IMR-90 (cell line): ENCODE results near the gene SLC24A3. TPM values are rescaled to one million over a fixed set of nuclear protein-coding genes. Genes with fewer than 3 reads are reported as not detected.

ENCODE experiments used
- ATAC-seq: fragments of 200-7000 bp; cut with Tn5 transposase; 2 replicates; pipeline ENCODE4 v1.9.1; 2020; ENCODE audit warnings: low read depth, mild to moderate bottlenecking, moderate library complexity
- BruUV-seq: library from RNA; stranded (reverse); fragments of 400-500 nt; replicated peaks from 2 replicates; lab custom pipeline; 2021; lab: Mats Ljungman, UMichigan
- CTCF ChIA-PET: fragments of 300-600 bp; formaldehyde crosslinking; extraction: SDS; loops from one replicate; lab custom pipeline; 2021; ENCODE audit warnings: antibody characterized with exemption; lab: Yijun Ruan, JAX
- POLR2A ChIA-PET: fragments of 300-600 bp; sonication (Branson Sonifier 250); formaldehyde crosslinking; loops from one replicate; lab custom pipeline; 2022; ENCODE audit warnings: antibody characterized with exemption; ENCODE audit not compliant: unreplicated experiment; lab: Charles Lee
- DNase-seq: peaks from one replicate; pipeline ENCODE4 v3.0.0; 2013
- H2AFZ ChIP-seq: replicated peaks from 2 replicates; pipeline ENCODE3; 2013; ENCODE audit warnings: low read length, mild to moderate bottlenecking; ENCODE audit not compliant: poor library complexity
- H2AK5ac ChIP-seq: 2 replicates; pipeline ENCODE4 v1.6.1; 2013; ENCODE audit warnings: low read depth, low read length, inconsistent platforms
- H2AK9ac ChIP-seq: replicated peaks from 2 replicates; pipeline ENCODE3; 2013; ENCODE audit warnings: mild to moderate bottlenecking, low read depth, low read length, moderate library complexity; ENCODE audit not compliant: poor library complexity
- H2BK120ac ChIP-seq: 2 replicates; pipeline ENCODE4 v1.6.1; 2013; ENCODE audit warnings: low read depth, low read length, inconsistent platforms
- H2BK15ac ChIP-seq: 3 replicates; pipeline ENCODE4 v1.6.1; 2013; ENCODE audit warnings: low read depth, low read length, inconsistent platforms
- H2BK20ac ChIP-seq: 2 replicates; pipeline ENCODE4 v1.6.1; 2013; ENCODE audit warnings: low read depth, mild to moderate bottlenecking, inconsistent platforms, low read length, moderate library complexity
- H2BK5ac ChIP-seq: 2 replicates; pipeline ENCODE4 v1.6.1; 2013; ENCODE audit warnings: mild to moderate bottlenecking, low read depth, low read length, inconsistent platforms; ENCODE audit not compliant: poor library complexity, severe bottlenecking
- H3K14ac ChIP-seq: replicated peaks from 2 replicates; pipeline ENCODE4 v1.6.1; 2013; ENCODE audit warnings: low read depth, low read length, inconsistent platforms
- H3K18ac ChIP-seq: 2 replicates; pipeline ENCODE4 v1.6.1; 2013; ENCODE audit warnings: low read depth, low read length, control low read depth
- H3K23ac ChIP-seq: 2 replicates; pipeline ENCODE4 v1.6.1; 2013; ENCODE audit warnings: low read depth, low read length, inconsistent platforms
- H3K27ac ChIP-seq: 2 replicates; pipeline ENCODE4 v1.5.1; 2013; ENCODE audit warnings: mild to moderate bottlenecking, control low read depth, low read length; ENCODE audit not compliant: insufficient read depth
- H3K27me3 ChIP-seq: 2 replicates; pipeline ENCODE4 v1.6.1; 2013; ENCODE audit warnings: low read length; ENCODE audit not compliant: control insufficient read depth, insufficient read depth
- H3K36me3 ChIP-seq: 2 replicates; pipeline ENCODE4 v1.6.1; 2013; ENCODE audit warnings: low read length, mixed read lengths; ENCODE audit not compliant: control insufficient read depth, insufficient read depth
- H3K4ac ChIP-seq: 2 replicates; pipeline ENCODE4 v1.6.1; 2013; ENCODE audit warnings: low read depth, low read length, inconsistent platforms
- H3K4me1 ChIP-seq: 2 replicates; pipeline ENCODE4 v1.6.1; 2013; ENCODE audit warnings: low read length, mixed read lengths; ENCODE audit not compliant: control insufficient read depth, insufficient read depth
- H3K4me2 ChIP-seq: 2 replicates; pipeline ENCODE4 v1.6.1; 2013; ENCODE audit warnings: low read depth, mild to moderate bottlenecking, control low read depth, low read length, moderate library complexity
- H3K4me3 ChIP-seq: 2 replicates; pipeline ENCODE4 v1.5.1; 2013; ENCODE audit warnings: low read depth, mild to moderate bottlenecking, control low read depth, low read length, moderate library complexity; ENCODE audit not compliant: insufficient read depth
- H3K56ac ChIP-seq: 2 replicates; pipeline ENCODE4 v1.6.1; 2013; ENCODE audit warnings: low read length, inconsistent platforms; ENCODE audit not compliant: insufficient read depth; ENCODE audit errors: extremely low read depth
- H3K79me1 ChIP-seq, 2 experiments: 2 replicates each; pipeline ENCODE4 v1.6.1; 2013; ENCODE audit warnings: low read length in 2 of 2, inconsistent platforms in 1 of 2, low read depth in 1 of 2
- H3K9ac ChIP-seq: 2 replicates; pipeline ENCODE4 v1.6.1; 2013; ENCODE audit warnings: low read depth, low read length, control low read depth
- H3K9me1 ChIP-seq: 2 replicates; pipeline ENCODE4 v1.6.1; 2013; ENCODE audit warnings: low read length, inconsistent platforms; ENCODE audit not compliant: insufficient read depth
- H3K9me3 ChIP-seq: 2 replicates; pipeline ENCODE4 v1.6.1; 2013; ENCODE audit warnings: low read length; ENCODE audit not compliant: control insufficient read depth, insufficient read depth
- H4K20me1 ChIP-seq: 2 replicates; pipeline ENCODE4 v1.6.1; 2013; ENCODE audit warnings: low read length, inconsistent platforms; ENCODE audit not compliant: insufficient read depth
- H4K5ac ChIP-seq: 2 replicates; pipeline ENCODE4 v1.6.1; 2013; ENCODE audit warnings: mild to moderate bottlenecking, low read depth, low read length, control low read depth
- H4K8ac ChIP-seq, 2 experiments: 2 replicates each; pipeline ENCODE4 v1.6.1; 2013; ENCODE audit warnings: low read depth in 2 of 2, low read length in 2 of 2, control low read depth in 1 of 2, inconsistent platforms in 1 of 2
- H4K91ac ChIP-seq: 2 replicates; pipeline ENCODE4 v1.6.1; 2013; ENCODE audit warnings: low read depth, low read length, inconsistent platforms; ENCODE audit not compliant: insufficient read depth
- BHLHE40 ChIP-seq: fragments of 150-350 bp; IDR thresholded peaks from 2 replicates; pipeline ENCODE4 v1.6.1; 2016; ENCODE audit warnings: mild to moderate bottlenecking, low read depth, low read length
- CEBPB ChIP-seq: IDR thresholded peaks from 2 replicates; pipeline ENCODE4 v1.6.1; 2012; ENCODE audit warnings: low read depth, low read length, improper control_type of control experiment
- FOS ChIP-seq: fragments of 150-350 bp; IDR thresholded peaks from 2 replicates; pipeline ENCODE4 v1.6.1; 2016; ENCODE audit warnings: low read depth, low read length
- MAFK ChIP-seq: IDR thresholded peaks from 2 replicates; pipeline ENCODE4 v1.6.1; 2012; ENCODE audit warnings: low read depth, low read length, improper control_type of control experiment
- MAZ ChIP-seq: IDR thresholded peaks from 2 replicates; pipeline ENCODE4 v1.6.1; 2012; ENCODE audit warnings: low read depth, mild to moderate bottlenecking, low read length, improper control_type of control experiment, moderate library complexity, borderline replicate concordance
- RAD21 ChIP-seq: IDR thresholded peaks from 2 replicates; pipeline ENCODE4 v1.6.1; 2012; ENCODE audit warnings: low read length, improper control_type of control experiment
- RCOR1 ChIP-seq: IDR thresholded peaks from 2 replicates; pipeline ENCODE4 v1.6.1; 2012; ENCODE audit warnings: mild to moderate bottlenecking, low read length, improper control_type of control experiment; ENCODE audit not compliant: insufficient replicate concordance
- RFX5 ChIP-seq: IDR thresholded peaks from 2 replicates; pipeline ENCODE4 v1.8.0; 2012; ENCODE audit warnings: low read depth, mild to moderate bottlenecking, low read length, moderate library complexity
- USF2 ChIP-seq: fragments of 150-350 bp; IDR thresholded peaks from 2 replicates; pipeline ENCODE4 v1.6.1; 2017; ENCODE audit warnings: mild to moderate bottlenecking, antibody characterized with exemption, low read length, low read depth
- WGBS, 2 experiments: methylation state at CpG; one replicate each; pipeline versions ENCODE4 v1.1.5 to v1.1.7; 2013; ENCODE audit warnings: missing lambda C conversion rate in 2 of 2; ENCODE audit not compliant: insufficient read length in 1 of 2; ENCODE audit errors: extremely low coverage in 2 of 2; 5-methylcytosine and 5-hydroxymethylcytosine counted together
- dilution Hi-C: fragments of 300-500 bp; cut with HindIII; formaldehyde crosslinking; loops from one replicate; pipeline ENCODE4 v1.14.3; 2018; ENCODE audit warnings: low sequenced_read_pairs; ENCODE audit not compliant: unreplicated experiment
- in situ Hi-C: fragments of 300-500 bp; cut with MboI; formaldehyde crosslinking; loops from 3 replicates; pipeline ENCODE4 v1.14.3; 2019; ENCODE audit warnings: low sequenced_read_pairs, inconsistent platforms, mixed read lengths
- intact Hi-C: fragments of 100-400 bp; cut with micrococcal nuclease; formaldehyde crosslinking; loops from 2 replicates; pipeline ENCODE4 v1.10.0; 2022
- polyA plus RNA-seq, 3 experiments: library from polyadenylated mRNA; depleted of rRNA; stranded (reverse); fragments of >200 nt; gene quantifications; 2 replicates each; pipeline ENCODE4 v1.2.3, GENCODE V29; 2012; ENCODE audit warnings: low replicate concordance in 1 of 3
- total RNA-seq: library from RNA; depleted of rRNA; stranded (reverse); fragments of >200 nt; gene quantifications from 2 replicates; pipeline ENCODE4 v1.2.3, GENCODE V29; 2012
- TF ChIP-seq, protein P1 (sequence below): fragments of 150-350 bp; IDR thresholded peaks from 2 replicates; pipeline ENCODE4 v1.6.1; 2016; ENCODE audit warnings: low read depth, mild to moderate bottlenecking, low read length, moderate library complexity, borderline replicate concordance

Gene SLC24A3
- total and polyA plus RNA-seq, 2 of the 4 experiments (the other 2 are of a cell fraction): not detected

- H3K36me3 ChIP-seq: no peaks in the 10 kb centered on the region
- intact Hi-C loops: no loop called here
- peaks cover 25% of the 10 kb centered on the region for H3K27me3 ChIP-seq
- no peaks in the 10 kb centered on the region for H3K79me1 ChIP-seq
- no peaks in the 10 kb centered on the region for H4K20me1 ChIP-seq
- no peak overlapping the region; the same call in 1 of the 2 replicates for H3K23ac ChIP-seq
- TF ChIP-seq MAZ: no peak
- TF ChIP-seq, protein P1, sequence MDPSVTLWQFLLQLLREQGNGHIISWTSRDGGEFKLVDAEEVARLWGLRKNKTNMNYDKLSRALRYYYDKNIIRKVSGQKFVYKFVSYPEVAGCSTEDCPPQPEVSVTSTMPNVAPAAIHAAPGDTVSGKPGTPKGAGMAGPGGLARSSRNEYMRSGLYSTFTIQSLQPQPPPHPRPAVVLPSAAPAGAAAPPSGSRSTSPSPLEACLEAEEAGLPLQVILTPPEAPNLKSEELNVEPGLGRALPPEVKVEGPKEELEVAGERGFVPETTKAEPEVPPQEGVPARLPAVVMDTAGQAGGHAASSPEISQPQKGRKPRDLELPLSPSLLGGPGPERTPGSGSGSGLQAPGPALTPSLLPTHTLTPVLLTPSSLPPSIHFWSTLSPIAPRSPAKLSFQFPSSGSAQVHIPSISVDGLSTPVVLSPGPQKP: no peak
- TF ChIP-seq MAFK: no peak
- TF ChIP-seq RFX5: no peak
- TF ChIP-seq CEBPB: no peak
- TF ChIP-seq FOS: no peak
- TF ChIP-seq RCOR1: no peak
- no peak for TF ChIP-seq BHLHE40
- TF ChIP-seq RAD21: no peak
- no peak for TF ChIP-seq USF2
- H2BK120ac ChIP-seq: no peak overlapping the region
- no peak overlapping the region for H2BK20ac ChIP-seq
- ChIA-PET CTCF (no interaction called here), POLR2A (no interaction called here)
- no peak overlapping the region for H2AK5ac ChIP-seq
- H4K8ac ChIP-seq: no peak overlapping the region
- H3K9me3 ChIP-seq: no peaks in the 10 kb centered on the region
- H3K4me1 ChIP-seq: no peaks in the 10 kb centered on the region
- no peak overlapping the region for H3K4ac ChIP-seq
- no peak overlapping the region for H3K9ac ChIP-seq
- no peaks in the 10 kb centered on the region for H3K9me1 ChIP-seq
- H3K56ac ChIP-seq: no peak overlapping the region
- no peak overlapping the region for H2AK9ac ChIP-seq
- no peak overlapping the region for H2BK15ac ChIP-seq
- in situ Hi-C loops: no loop called here
- H3K14ac ChIP-seq: no peak overlapping the region
- ATAC-seq (no peak), DNase-seq (no peak)
- WGBS, 2 experiments: no CpG with 5 or more reads among the region's 66 CpGs
- no TSS peak for BruUV-seq
- H2AFZ ChIP-seq: no peak overlapping the region
- no peak overlapping the region for H2BK5ac ChIP-seq
- H4K5ac ChIP-seq: no peak overlapping the region
- no peak overlapping the region for H4K91ac ChIP-seq
- dilution Hi-C loops: no loop called here
- H3K18ac ChIP-seq: no peak overlapping the region
- no peak overlapping the region for H3K4me3 ChIP-seq
- H3K27ac ChIP-seq: no peak overlapping the region
- no peak overlapping the region for H3K4me2 ChIP-seq
Observed at GRCh38 chr20:19211661-19212468, 577 bp upstream of the SLC24A3 start.
